CD4-positive, CD25-positive, alpha-beta regulatory T cell (primary cell): Measurements from ENCODE around the gene TFCP2L1. TPM values are rescaled to one million over a fixed set of nuclear protein-coding genes. Genes with fewer than 3 reads are reported as not detected.

Experiments used
- ATAC-seq, 2 donors: fragments of 150-1000 bp; cut with Tn5 transposase; one replicate each; pipeline ENCODE4 v1.10.0; 2021; ENCODE audit warnings: low read depth in 2 of 2, moderate number of reproducible peaks in 2 of 2, moderate library complexity in 1 of 2
- DNase-seq, 3 donors: peaks; one replicate each; pipeline versions ENCODE4 v3.0.0 to v3.0.0-alpha.2; 2012 to 2022; ENCODE audit warnings: mixed read lengths in 1 of 3
- H3K27ac ChIP-seq: one replicate; pipeline ENCODE4 v1.7.0; 2013; ENCODE audit warnings: mild to moderate bottlenecking, low read length; ENCODE audit not compliant: insufficient read depth, poor library complexity, severe bottlenecking
- H3K27me3 ChIP-seq: one replicate; pipeline ENCODE4 v1.7.0; 2013; ENCODE audit warnings: low read length; ENCODE audit not compliant: control insufficient read depth, insufficient read depth
- H3K36me3 ChIP-seq: one replicate; pipeline ENCODE4 v1.7.0; 2013; ENCODE audit warnings: mild to moderate bottlenecking, low read length, moderate library complexity; ENCODE audit not compliant: control insufficient read depth, insufficient read depth
- H3K4me1 ChIP-seq: 2 replicates; pipeline ENCODE4 v1.7.0; 2013; ENCODE audit warnings: mild to moderate bottlenecking, low read length; ENCODE audit not compliant: insufficient read depth, control insufficient read depth, poor library complexity, severe bottlenecking
- H3K4me3 ChIP-seq: one replicate; pipeline ENCODE4 v1.7.0; 2013; ENCODE audit warnings: low read depth, mild to moderate bottlenecking, low read length, moderate library complexity
- H3K9me3 ChIP-seq, 2 experiments: 1 replicate in 1 of 2; 2 replicates in 1 of 2; pipeline ENCODE4 v1.7.0; 2013; ENCODE audit warnings: low read length in 2 of 2, mild to moderate bottlenecking in 1 of 2, moderate library complexity in 1 of 2; ENCODE audit not compliant: control insufficient read depth in 2 of 2
- H3K27ac Mint-ChIP-seq, 3 donors: one replicate each; pipeline ENCODE4 v1.8.0; 2020 to 2022; ENCODE audit warnings: mild to moderate bottlenecking in 3 of 3, mixed read lengths in 3 of 3, moderate library complexity in 2 of 3
- H3K27me3 Mint-ChIP-seq: one replicate; pipeline ENCODE4 v1.8.0; 2022; ENCODE audit warnings: mild to moderate bottlenecking, mixed read lengths
- H3K36me3 Mint-ChIP-seq: one replicate; pipeline ENCODE4 v1.8.0; 2020; ENCODE audit warnings: mixed read lengths
- H3K4me1 Mint-ChIP-seq, 4 donors: one replicate each; pipeline ENCODE4 v1.8.0; 2020 to 2022; ENCODE audit warnings: mixed read lengths in 4 of 4, mild to moderate bottlenecking in 1 of 4
- H3K4me3 Mint-ChIP-seq, 4 donors: one replicate each; pipeline ENCODE4 v1.8.0; 2020 to 2022; ENCODE audit warnings: mild to moderate bottlenecking in 4 of 4, mixed read lengths in 4 of 4, moderate library complexity in 3 of 4
- H3K9me3 Mint-ChIP-seq, 7 donors: one replicate each; pipeline ENCODE4 v1.8.0; 2020 to 2022; ENCODE audit warnings: mixed read lengths in 7 of 7, mild to moderate bottlenecking in 3 of 7, moderate library complexity in 2 of 7
- polyA plus RNA-seq, 4 donors: library from polyadenylated mRNA; unstranded; fragments of 300-500 nt; fragmentation: Illumina TruSeq; gene quantifications; one replicate each; pipeline ENCODE4 v1.2.3, GENCODE V29; 2021
- total RNA-seq: library from RNA; stranded (reverse); gene quantifications from one replicate; pipeline ENCODE4 v1.2.3, GENCODE V29; 2022

TFCP2L1 gene
- total and polyA plus RNA-seq, 5 donors from 2014 or later: 0.05 TPM; not detected in 4

DNA sequence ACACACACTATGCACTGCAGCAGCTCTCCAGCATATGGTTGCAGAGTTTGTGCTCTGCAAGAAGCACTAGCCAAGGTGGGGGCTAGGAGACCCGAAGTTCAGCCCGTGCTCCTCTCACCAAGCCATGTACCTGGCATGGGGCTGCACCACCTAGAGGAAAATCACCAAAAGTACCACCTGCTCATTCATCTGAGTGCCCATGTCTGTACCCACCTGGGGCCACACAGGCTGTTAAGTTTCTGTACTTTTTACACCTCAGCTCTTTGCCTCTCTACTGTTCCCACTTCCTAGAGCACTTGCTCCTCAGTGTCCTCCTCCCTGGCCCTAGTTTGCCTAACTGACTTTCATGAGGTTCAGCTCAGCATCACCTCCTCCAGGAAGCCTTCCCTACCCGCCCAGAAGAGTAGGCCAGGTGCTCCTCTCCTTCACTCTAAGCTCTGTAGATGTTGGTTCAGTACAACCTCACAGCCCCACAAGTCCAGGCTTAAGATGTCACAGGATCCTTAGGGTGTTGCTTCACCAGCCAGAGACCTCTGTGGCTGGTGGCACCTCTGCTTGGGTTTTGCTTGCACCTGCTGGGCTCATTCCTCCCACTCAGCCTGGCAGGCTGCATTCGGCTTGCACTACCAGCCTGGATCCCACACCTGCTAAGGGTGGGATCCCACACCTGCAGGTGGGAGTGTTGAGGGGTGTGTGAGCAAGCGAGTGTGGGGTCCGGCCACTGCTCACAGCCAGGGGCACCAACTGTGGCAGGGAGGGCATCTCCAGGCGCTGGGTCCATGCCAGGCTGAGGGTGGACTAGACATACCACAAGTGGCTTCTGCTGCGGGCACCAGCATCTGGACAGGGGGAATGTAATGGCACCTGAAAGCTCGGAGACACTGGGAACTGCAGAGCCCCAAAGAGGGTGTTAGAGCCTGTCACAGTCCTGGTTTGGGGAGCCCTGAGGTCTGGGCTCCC, 10.2 kb upstream of the TFCP2L1 start:
- H3K9me3 Mint-ChIP-seq: peaks cover 0 to 2% (median 0%) of the 10 kb centered on the region in 7 donors
- H3K27me3 Mint-ChIP-seq: no peaks in the 10 kb centered on the region
- no peak overlapping the region for H3K27ac Mint-ChIP-seq
- Histone ChIP-seq H3K27me3 (no peaks in the 10 kb centered on the region), H3K36me3 (no peaks in the 10 kb centered on the region), H3K4me3 (no peak overlapping the region), H3K27ac (no peak overlapping the region), H3K4me1 (no peaks in the 10 kb centered on the region), H3K9me3 (no peaks in the 10 kb centered on the region)
- no peaks in the 10 kb centered on the region for H3K4me1 Mint-ChIP-seq
- ATAC-seq: no peak
- H3K36me3 Mint-ChIP-seq: no peaks in the 10 kb centered on the region
- no peak overlapping the region for H3K4me3 Mint-ChIP-seq
- DNase-seq: no peak

DNA sequence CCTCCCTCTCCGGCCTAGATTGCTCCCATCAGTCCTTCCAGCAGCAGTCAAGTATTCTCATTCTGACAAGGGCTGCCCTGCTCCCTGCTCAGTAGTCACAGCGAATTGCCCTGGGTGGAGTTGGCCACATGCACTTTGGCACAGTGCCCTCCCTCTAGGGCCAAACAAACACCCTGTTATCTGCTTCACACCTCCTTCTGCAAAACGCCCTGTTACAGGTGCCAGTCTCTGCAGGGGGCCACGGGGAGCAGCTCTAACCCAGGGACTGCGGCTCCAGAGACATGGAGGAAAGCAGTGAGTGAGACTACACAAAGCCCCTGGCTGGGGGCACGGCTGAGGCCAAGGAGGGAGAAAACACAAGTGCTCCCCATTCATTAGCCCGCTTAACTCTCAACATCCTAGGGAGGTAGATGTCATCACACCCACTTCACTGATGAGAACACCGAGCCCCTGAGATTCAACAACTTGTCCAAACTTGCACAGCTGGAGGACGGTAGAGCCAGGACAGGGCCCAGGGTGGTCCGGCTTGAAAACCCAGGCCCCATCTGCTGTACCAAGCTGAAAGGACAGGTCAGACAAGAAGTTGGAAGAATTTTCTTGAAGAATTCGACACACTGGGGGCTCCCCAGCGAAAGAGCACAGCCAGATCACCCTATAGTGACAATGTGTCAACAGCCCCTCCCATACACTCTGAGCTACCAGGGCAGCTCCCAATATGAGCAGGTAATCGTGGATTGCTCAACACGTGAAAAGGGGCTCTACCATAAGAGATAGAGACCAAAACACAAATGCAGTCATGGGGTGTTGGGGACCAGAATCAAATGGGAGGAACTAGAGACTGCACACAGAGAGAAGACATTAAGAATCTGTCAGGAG, 8.7 kb upstream of the TFCP2L1 start:
- Mint-ChIP-seq H3K27ac (no peak overlapping the region), H3K4me3 (no peak overlapping the region), H3K27me3 (no peaks in the 10 kb centered on the region), H3K4me1 (no peaks in the 10 kb centered on the region), H3K36me3 (no peaks in the 10 kb centered on the region), H3K9me3 (peaks cover 0 to 2% (median 0%) of the 10 kb centered on the region in 7 donors)
- Histone ChIP-seq H3K4me1 (no peaks in the 10 kb centered on the region), H3K36me3 (no peaks in the 10 kb centered on the region), H3K9me3 (no peaks in the 10 kb centered on the region), H3K27me3 (no peaks in the 10 kb centered on the region), H3K4me3 (no peak overlapping the region), H3K27ac (no peak overlapping the region)
- DNase-seq: no peak
- no peak for ATAC-seq

DNA sequence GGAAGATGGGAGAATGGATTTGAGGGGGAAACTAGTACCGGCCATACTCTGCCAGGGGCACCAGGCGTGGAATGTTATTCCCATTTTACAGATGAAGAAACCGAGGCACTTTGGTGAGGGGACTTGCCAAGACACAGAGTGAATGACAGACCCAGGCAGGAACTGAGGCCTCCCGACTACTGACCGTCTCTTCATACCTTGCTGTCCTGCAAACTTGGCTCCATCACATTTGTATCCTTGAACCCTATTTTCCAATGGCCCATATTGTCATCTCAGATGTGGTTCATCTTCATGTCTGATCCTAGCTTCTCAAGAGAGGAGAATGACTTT, 6.2 kb upstream of the TFCP2L1 start:
- H3K27me3 Mint-ChIP-seq: peaks cover 9% of the 10 kb centered on the region

DNA sequence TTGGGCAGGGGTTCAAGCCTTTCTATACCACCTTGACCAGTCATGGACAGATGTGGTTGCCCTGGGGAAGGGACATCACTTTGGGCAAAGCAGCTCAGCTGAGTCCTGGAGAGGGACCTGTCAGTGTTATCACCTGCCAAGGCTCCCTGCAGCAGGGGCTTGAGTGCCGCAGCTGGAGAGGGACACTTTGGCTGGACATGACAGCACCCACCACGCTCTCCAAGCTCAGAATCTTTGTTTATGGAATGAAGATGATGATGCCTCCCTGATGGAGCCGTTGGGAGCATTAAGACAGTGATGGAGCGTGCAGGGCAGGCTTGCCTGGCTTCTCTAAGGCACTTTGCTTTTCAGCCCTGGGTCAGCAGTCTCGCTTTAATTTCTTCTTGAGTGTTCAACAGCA, 4.3 kb upstream of the TFCP2L1 start:
- H3K27ac ChIP-seq: no peak overlapping the region
- peaks cover 20% of the 10 kb centered on the region for H3K27me3 Mint-ChIP-seq
- no peak overlapping the region for H3K4me3 ChIP-seq
- ATAC-seq (no peak), DNase-seq (no peak)
- H3K36me3 Mint-ChIP-seq: no peaks in the 10 kb centered on the region
- H3K36me3 ChIP-seq: no peaks in the 10 kb centered on the region
- peaks cover 0 to 4% (median under 1%) of the 10 kb centered on the region in 4 donors for H3K4me1 Mint-ChIP-seq
- H3K4me3 Mint-ChIP-seq: no peak overlapping the region
- H3K9me3 Mint-ChIP-seq: no peaks in the 10 kb centered on the region
- peaks cover 4% of the 10 kb centered on the region for H3K27me3 ChIP-seq
- H3K27ac Mint-ChIP-seq: no peak overlapping the region
- peaks cover 7% of the 10 kb centered on the region for H3K4me1 ChIP-seq
- H3K9me3 ChIP-seq: no peaks in the 10 kb centered on the region

More for the DNA sequence above, 6.2 kb upstream of the TFCP2L1 start:
- H3K27ac ChIP-seq: no peak overlapping the region
- H3K36me3 ChIP-seq: no peaks in the 10 kb centered on the region
- Mint-ChIP-seq H3K27ac (no peak overlapping the region), H3K4me3 (no peak overlapping the region), H3K4me1 (no peaks in the 10 kb centered on the region), H3K9me3 (no peaks in the 10 kb centered on the region), H3K36me3 (no peaks in the 10 kb centered on the region)
- no peaks in the 10 kb centered on the region for H3K4me1 ChIP-seq
- ATAC-seq: no peak
- no peaks in the 10 kb centered on the region for H3K9me3 ChIP-seq
- no peak overlapping the region for H3K4me3 ChIP-seq
- no peaks in the 10 kb centered on the region for H3K27me3 ChIP-seq
- no peak for DNase-seq

- no peaks in the 10 kb centered on the region for H3K9me3 Mint-ChIP-seq
- no peak overlapping the region for H3K4me3 ChIP-seq
- H3K27me3 Mint-ChIP-seq: peaks cover 26% of the 10 kb centered on the region
- H3K4me1 Mint-ChIP-seq: peaks cover 0 to 11% (median 5%) of the 10 kb centered on the region in 4 donors
- no peak overlapping the region for H3K4me3 Mint-ChIP-seq
- no peak overlapping the region for H3K27ac ChIP-seq
- no peaks in the 10 kb centered on the region for H3K36me3 Mint-ChIP-seq
- no peaks in the 10 kb centered on the region for H3K9me3 ChIP-seq
- H3K4me1 ChIP-seq: peaks cover 7% of the 10 kb centered on the region
- H3K36me3 ChIP-seq: no peaks in the 10 kb centered on the region
- no peak overlapping the region for H3K27ac Mint-ChIP-seq
- DNase-seq (no peak), ATAC-seq (no peak)
- peaks cover 6% of the 10 kb centered on the region for H3K27me3 ChIP-seq
Measured at GRCh38 chr2:121288454-121289231, 3.6 kb upstream of the TFCP2L1 start.

GRCh38 chr2:121287956-121288355, 3.0 kb upstream of the TFCP2L1 start:
- Mint-ChIP-seq H3K4me1 (peaks cover 0 to 12% (median 6%) of the 10 kb centered on the region in 4 donors), H3K27me3 (peaks cover 33% of the 10 kb centered on the region), H3K27ac (no peak overlapping the region), H3K36me3 (no peaks in the 10 kb centered on the region), H3K9me3 (no peaks in the 10 kb centered on the region), H3K4me3 (no peak overlapping the region)
- H3K36me3 ChIP-seq: no peaks in the 10 kb centered on the region
- H3K4me1 ChIP-seq: peaks cover 7% of the 10 kb centered on the region
- ATAC-seq: no peak
- no peaks in the 10 kb centered on the region for H3K9me3 ChIP-seq
- DNase-seq: no peak
- H3K4me3 ChIP-seq: no peak overlapping the region
- no peak overlapping the region for H3K27ac ChIP-seq
- peaks cover 12% of the 10 kb centered on the region for H3K27me3 ChIP-seq

DNA sequence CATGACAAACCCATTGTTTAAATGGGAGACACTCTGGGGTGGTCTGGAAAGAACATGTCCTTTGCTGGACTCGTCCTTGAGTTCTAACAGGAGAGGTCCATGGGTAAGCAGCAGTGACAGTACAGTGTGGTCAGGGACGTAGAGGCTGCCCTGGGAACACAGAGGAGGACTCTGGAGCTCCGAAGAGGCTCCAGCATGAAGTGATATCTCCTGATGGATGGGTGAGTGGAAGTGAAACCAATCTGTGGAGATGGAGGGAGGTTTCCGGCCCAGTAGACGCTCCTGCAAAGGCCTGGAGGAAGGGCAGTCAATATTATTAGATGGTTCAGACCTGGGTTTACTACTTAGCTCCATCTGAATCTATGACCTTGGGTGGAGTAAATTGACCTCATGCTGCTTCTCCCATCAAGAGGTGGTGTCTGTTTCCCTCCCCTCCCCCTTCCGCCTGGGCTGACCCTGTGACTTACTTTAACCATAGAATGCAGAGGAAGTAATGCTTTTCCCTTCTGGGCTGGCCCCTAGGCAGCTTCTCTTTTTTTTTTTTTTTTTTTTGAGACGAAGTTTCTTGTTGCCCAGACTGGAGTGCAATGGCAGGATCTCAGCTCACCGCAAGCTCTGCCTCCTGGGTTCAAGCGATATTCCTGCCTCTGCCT, 2.3 kb upstream of the TFCP2L1 start:
- no peaks in the 10 kb centered on the region for H3K9me3 Mint-ChIP-seq
- H3K27me3 Mint-ChIP-seq: peaks cover 40% of the 10 kb centered on the region
- H3K4me3 Mint-ChIP-seq: peak overlapping the region in 1 of 4 donors; percentile 7
- H3K4me1 Mint-ChIP-seq: peaks cover 0 to 12% (median 6%) of the 10 kb centered on the region in 4 donors
- Histone ChIP-seq H3K4me1 (peaks cover 7% of the 10 kb centered on the region), H3K27me3 (peaks cover 12% of the 10 kb centered on the region), H3K27ac (no peak overlapping the region), H3K4me3 (no peak overlapping the region), H3K9me3 (no peaks in the 10 kb centered on the region), H3K36me3 (no peaks in the 10 kb centered on the region)
- no peaks in the 10 kb centered on the region for H3K36me3 Mint-ChIP-seq
- ATAC-seq (no peak), DNase-seq (no peak)
- H3K27ac Mint-ChIP-seq: no peak overlapping the region
